Posterior cingulate gyrus (tissue), 11 donors: ENCODE data around the gene PDGFA.

Experiments used
- DNase-seq, 10 donors: peaks; one replicate each; pipeline versions ENCODE4 v3.0.0 to v3.0.0-alpha.2; 2020 to 2021; ENCODE audit warnings: mixed read lengths in 3 of 10
- intact Hi-C: fragments of 100-400 bp; cut with DNase I; formaldehyde crosslinking; loops from one replicate; pipeline ENCODE4 v1.15.1; 2023

The PDGFA gene

GRCh38 chr7:481219-481930 lies 38.3 kb downstream of the PDGFA start:
- DNase-seq: peak in 4 of 10 donors; percentile 0 to 80 (median 42)
- intact Hi-C loops: no loop called here

- intact Hi-C loops: no loop called here
- peak in 6 of 10 donors; percentile 6 to 85 (median 32) for DNase-seq
Measured at GRCh38 chr7:480531-481218, 39.0 kb downstream of the PDGFA start.

- peak in 4 of 10 donors; percentile 3 to 79 (median 42) for DNase-seq
- intact Hi-C loops: no loop called here
Measured at GRCh38 chr7:479948-480499, 39.6 kb downstream of the PDGFA start.

GRCh38 chr7:479115-479947 lies 40.3 kb downstream of the PDGFA start:
- intact Hi-C loops: no loop called here
- peak in 5 of 10 donors; percentile 1 to 66 (median 37) for DNase-seq

- peak in 5 of 10 donors; percentile 3 to 43 (median 20) for DNase-seq
- intact Hi-C loops: no loop called here
Measured at GRCh38 chr7:477626-478220, 41.9 kb downstream of the PDGFA start.

- intact Hi-C loops: no loop called here
- peak in 5 of 10 donors; percentile 1 to 71 (median 49) for DNase-seq
Measured at GRCh38 chr7:476736-477360, 42.8 kb downstream of the PDGFA start.

- DNase-seq: peak in 6 of 10 donors; percentile 5 to 76 (median 22)
- intact Hi-C loops: no loop called here
Measured at GRCh38 chr7:475951-476441, 43.6 kb downstream of the PDGFA start.

- intact Hi-C loops: no loop called here
- peak in 2 of 10 donors; percentile 34 to 52 for DNase-seq
Measured at GRCh38 chr7:475425-475728, 44.3 kb downstream of the PDGFA start.

GRCh38 chr7:474605-475424 lies 44.8 kb downstream of the PDGFA start:
- intact Hi-C loops: no loop called here

GRCh38 chr7:473870-474604 lies 45.6 kb downstream of the PDGFA start:
- intact Hi-C loops: no loop called here
- peak in 5 of 10 donors; percentile 2 to 62 (median 8) for DNase-seq

More at GRCh38 chr7:474605-475424, 44.8 kb downstream of the PDGFA start:
- DNase-seq: peak in 6 of 10 donors; percentile 3 to 48 (median 29)

- peak in 6 of 10 donors; percentile 4 to 81 (median 32) for DNase-seq
- intact Hi-C loops: no loop called here
Measured at GRCh38 chr7:473211-473734, 46.4 kb downstream of the PDGFA start.

GRCh38 chr7:472640-472957 lies 47.0 kb downstream of the PDGFA start:
- intact Hi-C loops: no loop called here
- peak in 1 of 10 donors; percentile 45 for DNase-seq

GRCh38 chr7:471866-472639 lies 47.6 kb downstream of the PDGFA start:
- DNase-seq: peak in 7 of 10 donors; percentile 4 to 82 (median 22)

GRCh38 chr7:471191-471865 lies 48.3 kb downstream of the PDGFA start:
- DNase-seq: peak in 5 of 10 donors; percentile 4 to 55 (median 13)
- intact Hi-C loops: no loop called here

More at GRCh38 chr7:471866-472639, 47.6 kb downstream of the PDGFA start:
- intact Hi-C loops: no loop called here

- intact Hi-C loops: no loop called here
- DNase-seq: peak in 6 of 10 donors; percentile 3 to 75 (median 34)
Measured at GRCh38 chr7:469563-469961, 50.1 kb downstream of the PDGFA start.
